Inflammatory macrophage treated with lipopolysaccharide for 1 hour (primary cell): Measurements from ENCODE around the gene TBX2.
"Not testable (repeated sequence)": the region's sequence is repeated elsewhere in the genome, so short reads cannot be mapped to it uniquely, and the experiment has no call there.

Experiments
- DNase-seq, 2 donors: peaks; one replicate each; pipeline ENCODE4 v3.0.0-alpha.2; 2020 to 2022

The TBX2 gene

DNA sequence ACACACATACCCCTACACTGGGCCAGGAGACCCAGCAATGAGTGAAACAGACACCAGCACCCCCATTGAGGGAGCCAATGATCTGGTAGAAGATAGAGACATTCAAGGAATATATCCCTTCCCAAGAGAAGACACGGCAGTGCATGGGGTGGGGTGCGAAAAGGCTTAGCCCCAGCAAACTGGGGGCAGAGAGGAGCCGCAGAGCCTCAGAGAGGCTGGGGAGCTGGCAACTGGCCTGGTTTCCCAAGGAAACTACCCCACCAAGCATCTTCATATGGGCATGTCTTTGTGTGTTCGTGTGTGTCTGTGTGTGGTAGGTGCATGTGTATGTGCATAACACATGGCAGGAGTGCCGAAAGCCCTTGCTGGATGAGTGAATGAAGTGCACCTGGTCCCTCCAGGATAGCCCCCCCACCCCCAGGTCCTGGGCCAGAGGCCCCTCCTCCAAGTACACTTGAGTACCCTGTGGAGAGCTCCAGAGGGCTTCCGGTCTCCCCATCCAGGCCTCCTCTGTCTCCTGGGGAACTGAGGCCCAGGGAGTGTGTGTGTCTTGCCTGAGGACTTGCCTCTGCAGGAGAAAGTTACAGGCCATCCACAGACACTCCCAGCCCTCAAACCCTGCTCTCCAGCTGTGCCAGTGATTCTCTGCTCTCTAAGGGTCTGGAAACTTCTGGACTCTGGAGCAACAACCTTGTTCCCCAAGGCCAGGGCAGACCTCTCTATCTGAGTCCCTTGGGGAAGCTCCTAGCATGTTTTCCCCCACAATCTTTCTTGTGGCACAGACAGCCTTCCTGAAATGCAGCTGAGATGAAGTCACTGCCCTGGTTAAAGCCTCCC lies 15.9 kb downstream of the TBX2 start:
- DNase-seq = no peak

DNA sequence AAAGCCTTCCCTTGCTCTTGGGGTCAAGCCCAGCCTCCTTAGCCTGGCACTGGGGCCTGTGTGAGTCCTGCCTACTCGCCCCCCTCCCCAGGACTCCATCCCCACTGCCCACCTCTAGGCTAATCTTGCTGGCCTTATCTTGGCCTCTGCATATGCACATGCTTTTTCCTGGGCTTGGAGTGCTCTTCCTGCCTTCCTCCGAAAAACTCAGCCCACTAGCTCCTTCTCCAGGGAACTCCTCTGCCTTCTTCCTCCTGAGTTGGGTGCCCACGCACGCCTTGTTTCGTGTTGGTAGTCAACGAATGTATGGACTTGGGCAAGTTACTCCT lies 16.5 kb downstream of the TBX2 start:
- no peak for DNase-seq

DNA sequence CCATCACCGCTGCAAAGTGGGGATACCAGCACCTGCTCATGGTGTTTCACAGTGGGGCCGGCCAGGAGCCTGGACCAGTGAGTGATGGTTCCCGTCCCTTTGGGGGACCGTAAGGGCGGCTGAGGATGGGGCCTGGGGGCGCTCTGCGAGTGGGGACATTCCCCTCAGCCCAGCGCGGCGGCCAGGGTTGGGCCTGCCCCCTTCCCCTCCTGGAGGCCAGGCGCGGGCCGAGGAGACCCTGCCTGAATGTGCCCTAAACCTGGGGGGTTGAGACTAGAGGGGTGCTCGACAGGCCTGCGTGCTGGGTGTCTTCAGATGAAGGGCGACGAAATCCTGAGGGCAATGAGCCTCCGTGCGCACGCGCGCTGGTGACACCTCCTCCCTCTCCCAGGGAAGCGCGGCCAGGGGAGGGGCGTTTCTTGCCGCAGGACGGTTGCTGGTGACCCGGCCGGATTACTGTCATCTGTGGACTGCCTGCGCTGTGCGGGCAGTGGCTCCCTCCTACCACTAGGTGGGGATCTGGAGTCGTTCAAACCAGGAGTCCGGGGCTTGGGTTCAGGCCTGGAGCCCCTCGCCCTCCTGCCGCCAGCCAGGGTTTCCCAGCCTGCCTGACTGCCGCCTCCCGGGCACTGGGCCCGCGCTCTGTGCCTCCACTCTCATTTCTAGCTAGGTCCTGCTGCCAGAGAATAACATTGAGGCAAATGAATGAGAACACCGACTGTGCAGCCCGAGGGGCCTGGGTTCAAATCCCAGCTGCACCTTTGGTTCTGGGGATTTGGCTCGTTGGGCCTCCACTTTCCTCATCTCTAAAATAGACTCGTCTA lies 17.1 kb downstream of the TBX2 start:
- peak; percentile 52 to 84 for DNase-seq

DNA sequence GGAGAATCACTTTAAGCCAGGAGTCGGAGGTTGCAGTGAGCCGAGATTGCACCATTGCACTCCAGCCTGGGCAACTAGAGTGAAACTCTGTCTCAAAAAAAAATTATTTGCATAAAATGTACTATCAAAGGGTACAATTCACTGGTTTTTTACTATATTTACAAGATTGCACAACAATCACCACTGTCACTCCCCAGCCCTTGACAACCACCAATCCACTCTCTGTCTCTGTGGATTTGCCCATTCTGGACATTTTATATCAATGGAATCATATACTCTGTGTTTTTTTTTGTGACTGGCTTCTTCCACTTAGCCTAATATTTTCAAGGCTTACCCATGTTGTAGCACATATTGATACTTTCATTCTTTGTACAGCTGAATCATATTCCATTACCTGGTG lies 18.8 kb downstream of the TBX2 start:
- DNase-seq = peak in 1 of 2 donors; percentile 48

DNA sequence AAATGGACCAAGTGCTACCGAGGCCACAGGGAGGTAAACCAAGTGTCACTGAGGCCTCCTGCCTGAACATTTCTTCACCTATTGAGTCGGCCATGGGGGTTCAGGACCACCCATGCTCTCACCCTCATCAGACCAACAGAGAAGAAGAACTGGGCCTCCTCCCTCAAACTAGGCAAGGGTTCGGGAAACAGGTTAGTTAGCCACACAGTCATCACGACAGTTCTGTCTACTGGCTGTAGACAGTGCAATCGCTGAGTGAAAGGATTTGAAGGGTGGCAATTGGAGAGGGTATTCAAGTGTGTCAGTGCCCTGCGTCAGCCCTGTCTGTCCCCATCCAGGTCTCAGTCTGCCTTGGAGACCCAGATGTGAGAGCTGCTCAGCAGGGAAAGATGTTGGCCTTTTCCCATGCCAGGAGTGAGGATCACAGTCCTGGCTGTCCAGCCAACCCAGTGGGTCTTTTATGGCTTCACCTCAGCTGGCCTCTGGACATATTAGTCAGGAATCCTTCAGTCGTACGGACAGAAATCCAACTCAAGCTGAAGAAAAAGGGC lies 19.9 kb downstream of the TBX2 start:
- no peak for DNase-seq

DNA sequence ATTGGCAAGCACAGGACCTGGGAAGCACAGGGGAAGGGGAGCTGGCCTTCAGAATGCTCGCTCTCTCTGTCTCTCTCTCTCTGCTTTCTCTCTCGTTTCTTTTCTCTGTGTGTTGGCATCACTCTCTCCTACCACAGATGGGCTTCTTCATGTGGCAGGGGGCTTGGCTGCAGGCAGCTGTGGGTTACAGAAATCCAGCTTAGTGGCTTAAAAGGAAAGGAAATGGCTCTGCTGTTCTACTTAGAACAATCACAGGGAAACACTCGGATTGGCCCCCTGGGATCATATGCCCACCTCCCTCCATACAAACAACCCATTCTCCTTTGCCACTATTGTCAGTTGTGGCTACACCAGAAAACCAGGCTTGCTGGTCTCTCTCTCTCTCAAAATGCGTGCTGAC lies 20.4 kb downstream of the TBX2 start:
- DNase-seq = no peak

DNA sequence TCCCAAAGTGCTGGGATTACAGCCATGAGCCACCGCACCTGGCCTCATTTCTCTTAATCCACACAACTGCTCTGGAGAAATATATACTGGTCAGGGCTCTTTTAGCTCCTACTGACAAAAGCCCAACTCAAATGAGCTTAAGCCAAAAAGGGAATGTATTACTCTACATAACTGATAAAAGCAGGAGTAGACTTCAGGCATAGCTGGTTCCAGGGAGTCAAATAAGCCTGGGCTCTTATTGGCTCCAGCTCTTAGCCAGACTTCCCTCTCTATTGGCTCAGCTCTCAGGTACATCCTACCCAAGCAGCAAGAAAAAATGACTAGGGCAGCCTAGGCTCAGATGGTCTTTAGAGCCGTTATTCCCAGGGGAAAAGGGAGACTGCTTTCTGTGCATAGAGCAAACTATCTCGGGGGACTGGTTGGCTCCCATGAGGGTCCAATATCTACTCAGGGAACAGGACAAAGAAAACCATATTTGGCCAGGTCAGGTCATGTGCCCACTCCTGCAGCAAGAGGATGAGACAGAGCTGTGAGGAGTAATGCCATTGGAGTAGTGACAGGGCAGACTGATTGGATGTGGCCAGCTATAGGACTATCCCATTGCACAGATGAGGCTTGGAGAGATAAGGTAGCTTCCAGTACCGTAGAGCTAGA lies 21.2 kb downstream of the TBX2 start:
- DNase-seq = no peak

DNA sequence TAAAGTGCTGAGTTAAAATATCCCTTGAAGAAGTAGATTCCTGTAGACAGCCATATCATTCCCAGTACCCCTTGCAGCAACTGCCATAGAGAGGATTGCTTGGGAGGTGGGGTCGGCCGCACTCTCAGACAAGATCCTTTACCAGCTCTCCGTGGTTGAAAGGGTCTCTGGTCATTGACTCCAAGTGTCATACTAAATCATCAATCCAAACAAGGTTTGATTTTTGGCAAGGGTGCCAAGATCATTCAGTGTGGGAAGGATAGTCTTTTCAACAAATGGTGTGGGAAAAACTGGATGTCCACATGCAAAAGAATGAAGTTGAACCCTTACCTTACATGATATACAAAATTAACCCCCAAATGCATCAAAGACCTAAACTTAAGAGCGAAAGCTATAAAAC lies 21.8 kb downstream of the TBX2 start:
- no peak for DNase-seq

DNA sequence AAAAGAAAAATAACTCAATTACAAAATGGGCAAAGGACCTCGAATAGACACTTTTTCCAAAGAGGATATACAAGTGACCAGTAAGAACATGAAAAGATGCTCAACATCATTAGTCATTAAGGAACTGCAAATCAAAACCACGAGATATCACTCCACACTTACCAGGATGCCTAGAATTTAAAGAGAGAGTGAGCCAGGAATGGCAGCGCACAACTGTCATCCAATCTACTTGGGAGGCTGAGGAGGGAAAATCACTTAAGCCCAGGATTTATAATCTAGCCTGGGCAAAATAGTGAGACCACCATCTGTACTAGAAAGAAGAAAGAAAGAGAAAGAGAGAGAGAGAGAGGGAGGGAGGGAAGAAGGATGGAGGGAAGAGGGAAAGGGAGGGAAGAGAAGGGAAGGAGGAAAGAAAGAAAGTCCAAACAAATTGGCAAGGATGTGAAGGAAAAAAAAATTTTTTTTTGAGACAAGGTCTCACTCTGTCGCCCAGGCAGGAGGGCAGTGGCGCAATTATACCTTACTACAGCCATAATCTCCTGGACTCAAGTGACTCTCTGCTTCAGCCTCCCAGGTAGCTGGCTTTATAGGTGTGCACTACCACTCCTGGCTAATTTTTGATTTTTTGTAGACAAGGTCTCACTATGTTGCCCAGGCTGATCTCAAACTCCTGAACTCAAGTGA lies 22.6 kb downstream of the TBX2 start:
- no peak for DNase-seq

DNA sequence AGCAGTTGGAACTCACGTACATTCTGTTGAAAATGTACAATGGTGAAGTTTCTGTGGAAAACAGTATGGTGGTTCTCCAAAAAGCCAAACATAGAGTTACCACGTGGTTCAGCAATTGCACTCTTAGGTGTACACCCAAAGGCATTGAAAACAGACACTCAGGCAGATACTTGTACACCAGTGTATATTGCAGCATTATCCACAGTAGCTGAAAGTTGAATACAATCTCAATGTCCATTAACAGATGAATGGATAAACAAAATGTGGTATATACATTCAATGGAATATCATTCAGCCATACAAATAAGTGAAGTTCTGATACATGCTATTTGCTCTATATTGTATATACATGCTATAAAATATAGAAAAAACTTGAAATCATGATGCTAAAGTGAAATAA lies 23.2 kb downstream of the TBX2 start:
- no peak for DNase-seq

DNA sequence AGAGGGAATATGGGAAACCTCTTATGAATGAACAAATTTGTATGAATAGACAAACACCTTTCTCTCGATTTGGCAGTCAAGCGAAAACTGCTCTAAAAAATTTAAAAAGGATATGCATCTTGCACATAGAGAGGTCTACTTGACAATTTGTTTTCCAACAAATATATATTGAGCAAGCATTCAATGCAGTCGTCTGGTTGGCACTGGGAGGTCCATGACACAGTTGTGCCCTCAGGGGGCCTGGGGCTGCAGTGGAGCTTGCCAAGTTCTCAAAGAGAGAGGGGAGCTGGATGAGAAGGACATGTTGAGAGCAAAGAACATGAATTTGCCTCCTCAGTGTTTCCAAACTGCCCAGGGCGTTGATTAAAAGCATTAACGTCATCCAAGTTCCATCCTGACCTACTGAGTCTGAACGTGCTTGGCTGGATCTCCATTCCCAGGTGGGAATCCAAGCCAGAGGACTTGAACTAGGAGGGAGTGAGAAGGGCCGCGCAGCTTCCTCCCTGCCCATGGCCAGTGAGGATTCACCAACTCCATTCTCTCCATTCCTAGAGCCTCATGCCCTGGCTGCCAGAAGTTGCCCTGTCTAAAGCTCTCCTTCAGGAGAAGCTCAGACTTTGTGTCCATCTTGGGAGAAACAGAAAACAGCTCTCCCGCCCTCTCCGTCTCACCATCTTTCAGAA lies 24.5 kb downstream of the TBX2 start:
- no peak for DNase-seq

DNA sequence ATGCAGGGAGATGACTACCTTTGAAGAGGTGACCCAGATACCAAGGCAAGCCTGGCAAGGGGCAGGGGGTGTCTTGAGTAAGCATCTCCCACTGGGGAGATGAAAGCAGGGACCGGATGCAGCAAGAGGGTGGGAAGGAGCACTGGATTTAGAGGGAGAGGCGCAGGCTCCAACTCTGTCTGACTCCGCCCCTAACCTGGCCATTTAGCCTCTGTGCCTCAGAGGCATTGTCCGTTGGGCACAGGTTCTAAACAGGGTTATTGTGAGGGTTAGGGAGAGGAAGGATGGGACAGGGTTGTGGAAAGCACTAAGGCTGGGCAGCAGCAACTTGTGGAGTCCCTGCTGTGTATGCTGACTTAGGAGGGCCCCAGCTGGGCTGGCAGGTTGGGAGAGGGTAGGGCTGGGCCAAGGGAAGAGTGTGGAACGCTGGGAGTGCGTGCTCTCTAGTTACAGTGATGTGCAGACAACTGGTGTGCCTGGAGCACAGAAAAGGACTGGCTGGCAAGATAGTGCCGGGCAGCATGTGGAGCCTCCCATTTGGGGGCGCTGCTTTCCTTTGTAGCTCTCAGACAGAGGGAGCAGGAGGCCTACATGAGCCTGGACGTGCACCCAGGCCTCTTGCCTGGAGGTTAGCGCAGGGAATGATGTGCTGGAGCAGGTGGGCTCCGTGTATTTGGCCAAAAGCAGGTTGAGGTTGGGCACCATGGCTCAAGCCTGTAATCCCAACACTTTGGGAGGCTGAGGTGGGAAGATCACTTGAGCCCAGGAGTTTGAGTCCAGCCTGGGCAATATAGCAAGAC lies 26.2 kb downstream of the TBX2 start:
- DNase-seq = no peak

DNA sequence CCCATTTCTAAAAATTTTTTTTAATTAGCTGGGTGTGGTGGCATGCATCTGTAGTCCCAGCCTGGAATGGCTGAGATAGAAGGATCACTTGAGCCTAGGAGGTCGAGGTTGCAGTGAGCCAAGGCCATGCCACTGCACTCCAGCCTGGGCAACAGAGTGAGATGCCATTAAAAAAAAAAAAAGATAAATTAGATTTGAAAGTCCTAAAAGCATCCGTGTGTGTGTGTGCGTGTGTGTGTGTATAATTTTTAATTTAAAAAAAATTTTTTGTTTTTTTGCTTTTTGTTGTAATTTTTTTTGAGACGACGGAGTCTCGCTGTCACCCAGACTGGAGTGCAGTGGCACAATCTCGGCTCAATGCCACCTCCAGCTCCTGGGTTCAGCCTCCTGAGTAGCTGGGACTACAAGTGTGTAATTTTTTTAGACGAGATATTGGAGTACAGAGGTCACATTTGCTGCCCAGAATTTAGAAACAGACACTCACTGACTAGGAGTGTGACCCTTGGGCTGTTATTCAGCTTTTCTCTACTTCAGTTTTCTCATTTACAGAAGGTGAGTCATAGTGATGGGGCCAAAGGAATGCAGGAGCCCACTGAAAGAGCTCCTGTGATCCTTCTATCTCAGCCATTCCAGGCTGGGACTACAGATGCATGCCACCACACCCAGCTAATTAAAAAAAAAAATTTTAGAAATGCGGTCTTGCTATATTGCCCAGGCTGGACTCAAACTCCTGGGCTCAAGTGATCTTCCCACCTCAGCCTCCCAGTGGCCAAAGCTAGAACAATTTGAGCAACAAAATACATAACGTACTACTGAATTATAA lies 27.1 kb downstream of the TBX2 start:
- no peak for DNase-seq

DNA sequence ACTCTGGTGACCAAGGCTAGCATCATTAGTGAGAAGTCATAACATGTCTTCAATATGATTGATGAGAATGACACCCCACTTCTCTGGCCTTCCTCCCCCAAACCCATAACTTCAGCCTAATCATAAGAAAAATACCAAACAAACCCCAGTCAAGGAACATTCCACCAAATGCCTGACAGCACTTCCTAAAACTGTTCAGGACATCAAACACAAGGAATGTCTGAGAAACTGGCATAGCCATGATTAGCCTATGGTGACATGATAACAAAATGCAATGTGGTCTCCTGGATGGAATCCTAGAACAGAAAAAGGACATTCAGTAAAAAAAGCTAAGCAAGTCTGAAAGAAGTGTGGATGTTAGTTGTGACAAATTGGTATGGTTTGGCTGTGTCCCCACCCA lies 27.9 kb downstream of the TBX2 start:
- DNase-seq = no peak

DNA sequence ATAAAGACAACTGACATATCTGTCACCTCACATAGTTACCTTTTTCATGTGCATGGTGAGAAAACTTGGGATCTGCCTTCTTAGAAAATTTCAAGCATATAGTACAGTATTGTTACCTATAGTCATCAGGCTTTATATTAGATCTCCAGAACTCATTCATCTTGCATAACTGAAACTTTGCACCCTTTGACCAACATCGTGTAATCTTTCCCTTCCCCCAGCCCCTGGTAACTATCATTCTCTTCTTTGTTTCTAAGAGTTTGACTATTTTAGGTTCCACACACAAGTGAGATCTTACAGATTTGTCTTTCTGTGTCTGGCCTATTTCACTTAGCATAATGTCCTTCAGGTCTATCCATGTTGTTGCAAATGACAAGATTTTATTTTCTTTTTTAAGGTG lies 29.6 kb downstream of the TBX2 start:
- no peak for DNase-seq

DNA sequence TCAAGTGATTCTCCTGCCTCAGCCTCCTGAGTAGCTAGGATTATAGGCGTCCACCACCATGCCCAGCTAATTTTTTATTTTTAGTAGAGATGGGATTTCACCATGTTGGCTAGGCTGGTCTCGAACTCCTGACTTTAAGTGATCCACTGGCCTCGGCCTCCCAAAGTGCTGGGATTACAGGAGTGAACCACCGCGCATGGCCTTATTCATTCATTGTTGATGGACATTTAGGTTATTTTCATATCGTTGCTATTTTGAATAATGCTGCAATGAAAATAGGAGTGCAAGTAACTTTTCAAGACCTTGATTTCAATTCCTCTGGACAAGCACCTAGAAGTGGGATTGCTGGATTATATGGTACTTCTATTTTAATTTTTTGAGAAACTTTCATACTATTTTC lies 30.2 kb downstream of the TBX2 start:
- DNase-seq = not testable (repeated sequence)

DNA sequence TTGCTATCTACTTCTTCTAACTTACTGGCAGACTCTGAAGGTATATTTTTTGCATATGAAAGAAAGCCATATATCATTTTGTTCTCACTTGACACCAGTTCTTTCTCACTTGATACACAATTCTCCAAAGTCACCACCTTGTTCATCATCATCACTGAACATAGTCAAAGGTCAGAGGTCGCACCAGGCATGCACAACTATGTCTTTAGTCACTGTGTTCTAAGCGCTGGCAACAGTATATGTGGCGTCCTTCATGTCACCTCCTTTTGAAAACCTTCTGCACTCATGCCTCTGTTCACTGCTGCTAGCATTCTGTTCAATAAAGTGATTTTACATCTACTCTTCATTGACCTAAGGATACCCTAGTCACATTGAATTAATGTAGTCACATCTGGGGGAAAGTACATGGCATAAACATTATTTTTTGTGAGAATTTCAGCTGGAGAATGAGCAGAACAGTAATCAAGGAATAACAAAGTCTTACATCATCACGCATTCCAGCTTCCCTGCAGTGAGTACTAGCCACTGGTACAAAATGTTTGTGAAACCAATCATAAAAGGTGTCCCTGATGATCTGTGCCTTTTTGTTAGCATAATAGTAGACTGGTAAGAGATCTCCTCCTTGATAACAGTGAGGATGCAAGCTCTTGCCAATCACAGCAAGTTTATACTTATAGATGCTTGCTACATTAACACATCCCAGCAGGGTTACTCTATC lies 32.1 kb downstream of the TBX2 start:
- no peak for DNase-seq

DNA sequence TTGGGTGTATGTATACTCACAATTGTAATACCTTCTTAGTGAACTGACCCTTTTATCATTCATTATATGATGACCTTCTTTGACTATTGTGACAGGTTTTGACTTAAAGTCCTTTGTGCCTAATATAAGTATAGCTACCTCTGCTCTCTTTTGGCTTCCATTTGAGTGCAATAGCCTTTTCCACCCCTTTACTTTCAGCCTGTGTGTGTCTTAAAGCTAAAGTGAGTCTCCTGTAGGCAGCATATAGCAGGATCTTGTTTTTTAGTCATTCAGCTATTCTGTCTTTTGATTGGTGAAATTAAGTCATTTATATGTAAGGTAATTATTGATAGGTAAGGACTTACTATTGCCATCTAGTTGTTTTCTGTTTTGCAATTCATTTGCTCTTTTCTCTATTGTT lies 36.6 kb downstream of the TBX2 start:
- no peak for DNase-seq

DNA sequence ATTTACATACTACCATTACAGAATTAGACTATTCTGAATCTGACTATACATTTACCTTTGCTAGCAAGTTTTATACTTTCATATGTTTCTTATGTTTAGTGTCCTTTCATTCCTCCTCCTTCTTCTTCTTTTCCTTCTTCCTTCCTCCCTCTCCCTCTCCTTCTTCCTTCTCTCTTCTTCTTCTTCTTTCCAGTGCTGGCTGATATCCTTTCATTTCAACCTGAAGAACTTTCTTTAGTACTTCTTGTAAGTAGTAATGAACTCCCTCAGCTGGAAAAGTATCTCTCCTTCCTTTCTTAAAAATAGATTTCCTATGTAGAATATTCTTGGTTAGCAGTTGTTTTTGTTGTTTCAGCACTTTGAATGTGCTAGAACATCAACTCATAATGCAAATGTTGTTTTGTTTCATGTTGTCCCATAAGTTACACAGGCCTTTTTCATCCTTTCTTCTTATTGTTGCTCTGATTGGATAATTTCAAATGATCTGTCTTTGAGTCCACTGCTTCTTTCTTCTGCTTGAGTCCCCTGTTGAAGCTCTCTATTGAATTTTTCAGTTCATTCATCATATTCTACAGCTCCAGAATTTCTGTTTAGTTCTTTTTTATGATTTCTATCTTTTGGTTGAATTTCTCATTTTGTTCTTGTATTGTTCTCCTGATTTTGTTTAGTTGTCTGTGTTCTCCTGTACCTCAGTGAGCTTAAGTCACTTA lies 37.5 kb downstream of the TBX2 start:
- DNase-seq = no peak
